Measurements from ENCODE around the gene STK32B.

DNA sequence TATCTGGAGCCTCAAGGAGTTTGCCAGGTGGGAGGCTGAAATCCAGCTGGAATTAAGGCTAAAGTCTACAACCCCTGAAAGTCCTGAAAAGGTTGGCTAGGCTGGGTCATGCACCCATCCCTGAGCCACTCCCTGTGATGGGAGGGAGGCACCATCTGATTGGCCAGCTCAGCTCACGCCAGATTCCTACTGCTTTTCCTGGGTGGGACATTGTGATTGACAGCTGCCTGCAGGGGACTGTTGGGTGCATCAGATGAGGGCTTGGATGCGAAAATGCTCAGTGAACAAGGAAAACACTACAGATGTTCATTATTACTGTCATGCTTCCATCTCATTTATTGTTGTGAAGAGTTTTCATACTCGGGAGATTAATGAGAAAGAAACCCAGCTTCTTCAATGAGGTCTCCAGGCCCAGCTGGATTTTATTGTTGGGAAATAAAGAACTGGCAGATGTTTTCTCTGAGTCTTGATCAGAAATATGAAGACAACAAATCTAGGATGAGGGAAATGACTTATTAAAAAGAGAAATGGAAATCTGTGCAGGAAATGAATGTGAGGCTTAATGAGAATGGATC lies 185.9 kb downstream of the STK32B start:
- TF ChIP-seq, protein P1, sequence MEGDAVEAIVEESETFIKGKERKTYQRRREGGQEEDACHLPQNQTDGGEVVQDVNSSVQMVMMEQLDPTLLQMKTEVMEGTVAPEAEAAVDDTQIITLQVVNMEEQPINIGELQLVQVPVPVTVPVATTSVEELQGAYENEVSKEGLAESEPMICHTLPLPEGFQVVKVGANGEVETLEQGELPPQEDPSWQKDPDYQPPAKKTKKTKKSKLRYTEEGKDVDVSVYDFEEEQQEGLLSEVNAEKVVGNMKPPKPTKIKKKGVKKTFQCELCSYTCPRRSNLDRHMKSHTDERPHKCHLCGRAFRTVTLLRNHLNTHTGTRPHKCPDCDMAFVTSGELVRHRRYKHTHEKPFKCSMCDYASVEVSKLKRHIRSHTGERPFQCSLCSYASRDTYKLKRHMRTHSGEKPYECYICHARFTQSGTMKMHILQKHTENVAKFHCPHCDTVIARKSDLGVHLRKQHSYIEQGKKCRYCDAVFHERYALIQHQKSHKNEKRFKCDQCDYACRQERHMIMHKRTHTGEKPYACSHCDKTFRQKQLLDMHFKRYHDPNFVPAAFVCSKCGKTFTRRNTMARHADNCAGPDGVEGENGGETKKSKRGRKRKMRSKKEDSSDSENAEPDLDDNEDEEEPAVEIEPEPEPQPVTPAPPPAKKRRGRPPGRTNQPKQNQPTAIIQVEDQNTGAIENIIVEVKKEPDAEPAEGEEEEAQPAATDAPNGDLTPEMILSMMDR (IDR thresholded peaks at IDR 0.05), result no peak
- TF ChIP-seq SIN3A (IDR thresholded peaks at IDR 0.05; ENCODE audit: borderline replicate concordance, insufficient read depth, low read depth, low read length), result no peak

Data from Panc1 (cell line).